Measurements from ENCODE around the gene CDC7. TPM values are rescaled to one million over a fixed set of nuclear protein-coding genes. Genes with fewer than 3 reads are reported as not detected.

The CDC7 gene
- total RNA-seq, 2 donors from 2014 or later: 41.7 to 44.7 TPM

- Histone ChIP-seq H3K36me3 (ENCODE audit: control insufficient read depth, insufficient read depth, low read length) (no peaks in the 10 kb centered on the region), H3K9me3 (ENCODE audit: control insufficient read depth, low read length) (no peaks in the 10 kb centered on the region), H3K27ac (ENCODE audit: low read depth, low read length) (no peak overlapping the region), H3K4me1 (ENCODE audit: control insufficient read depth, insufficient read depth, low read length) (no peaks in the 10 kb centered on the region), H3K4me3 (ENCODE audit: low read length) (no peak overlapping the region), H3K27me3 (ENCODE audit: control insufficient read depth, insufficient read depth, low read length, poor library complexity, severe bottlenecking) (no peaks in the 10 kb centered on the region), H3K9ac (ENCODE audit: extremely low read depth, low read length, poor library complexity, severe bottlenecking) (no peak overlapping the region)
- Mint-ChIP-seq H3K27ac (no peak overlapping the region), H3K9me3 (peaks cover 3% of the 10 kb centered on the region), H3K4me3 (no peak overlapping the region), H3K4me1 (peaks cover 15% of the 10 kb centered on the region), H3K36me3 (ENCODE audit: low read depth) (no peaks in the 10 kb centered on the region), H3K27me3 (ENCODE audit: insufficient read depth) (no peaks in the 10 kb centered on the region)
- no peak for DNase-seq
- TF ChIP-seq CTCF (conservative IDR thresholded peaks at IDR 0.05): no peak
Measured at GRCh38 chr1:91552091-91552490, 51.4 kb downstream of the CDC7 start.

- no peak for TF ChIP-seq CTCF (conservative IDR thresholded peaks at IDR 0.05)
- peaks cover 15% of the 10 kb centered on the region for H3K4me1 Mint-ChIP-seq
- no peaks in the 10 kb centered on the region for H3K36me3 ChIP-seq (ENCODE audit: control insufficient read depth, insufficient read depth, low read length)
Measured at GRCh38 chr1:91552596-91552995, 51.9 kb downstream of the CDC7 start.

GRCh38 chr1:91553177-91553591, 52.5 kb downstream of the CDC7 start:
- Histone ChIP-seq H3K27ac (ENCODE audit: low read depth, low read length) (no peak overlapping the region), H3K9me3 (ENCODE audit: control insufficient read depth, low read length) (no peaks in the 10 kb centered on the region), H3K27me3 (ENCODE audit: control insufficient read depth, insufficient read depth, low read length, poor library complexity, severe bottlenecking) (no peaks in the 10 kb centered on the region), H3K4me1 (ENCODE audit: control insufficient read depth, insufficient read depth, low read length) (no peaks in the 10 kb centered on the region), H3K4me3 (ENCODE audit: low read length) (no peak overlapping the region), H3K9ac (ENCODE audit: extremely low read depth, low read length, poor library complexity, severe bottlenecking) (no peak overlapping the region), H3K36me3 (ENCODE audit: control insufficient read depth, insufficient read depth, low read length) (no peaks in the 10 kb centered on the region)
- Mint-ChIP-seq H3K4me3 (no peak overlapping the region), H3K27ac (no peak overlapping the region), H3K27me3 (ENCODE audit: insufficient read depth) (no peaks in the 10 kb centered on the region), H3K36me3 (ENCODE audit: low read depth) (no peaks in the 10 kb centered on the region), H3K9me3 (peaks cover 3% of the 10 kb centered on the region), H3K4me1 (peaks cover 15% of the 10 kb centered on the region)
- no peak for TF ChIP-seq CTCF (conservative IDR thresholded peaks at IDR 0.05)
- WGBS, 2 experiments (ENCODE audit: insufficient coverage in 1 of 2, insufficient read length in 1 of 2): 86 to 90% methylated on average over 3 of the region's 3 CpGs
- DNase-seq: no peak

More at GRCh38 chr1:91552596-91552995, 51.9 kb downstream of the CDC7 start:
- no peak overlapping the region for H3K27ac ChIP-seq (ENCODE audit: low read depth, low read length)
- Mint-ChIP-seq H3K27me3 (ENCODE audit: insufficient read depth) (no peaks in the 10 kb centered on the region), H3K36me3 (ENCODE audit: low read depth) (no peaks in the 10 kb centered on the region), H3K4me3 (no peak overlapping the region), H3K27ac (no peak overlapping the region), H3K9me3 (peaks cover 3% of the 10 kb centered on the region)
- no peak overlapping the region for H3K4me3 ChIP-seq (ENCODE audit: low read length)
- H3K27me3 ChIP-seq (ENCODE audit: control insufficient read depth, insufficient read depth, low read length, poor library complexity, severe bottlenecking): no peaks in the 10 kb centered on the region
- WGBS, 2 experiments (ENCODE audit: insufficient coverage in 1 of 2, insufficient read length in 1 of 2): 80 to 83% methylated on average over 1 to 2 of the region's 2 CpGs
- H3K4me1 ChIP-seq (ENCODE audit: control insufficient read depth, insufficient read depth, low read length): no peaks in the 10 kb centered on the region
- no peak for DNase-seq
- no peak overlapping the region for H3K9ac ChIP-seq (ENCODE audit: extremely low read depth, low read length, poor library complexity, severe bottlenecking)
- H3K9me3 ChIP-seq (ENCODE audit: control insufficient read depth, low read length): no peaks in the 10 kb centered on the region
